Midbrain (tissue), 1 donor: ENCODE measurements around the gene CCDC124.
"Not testable (repeated sequence)": the region's sequence is repeated elsewhere in the genome, so short reads cannot be mapped to it uniquely, and the experiment has no call there.

Source experiments
- DNase-seq: peaks from one replicate; lab custom pipeline; 2025; lab: John Stamatoyannopoulos, UW

The CCDC124 gene

DNA sequence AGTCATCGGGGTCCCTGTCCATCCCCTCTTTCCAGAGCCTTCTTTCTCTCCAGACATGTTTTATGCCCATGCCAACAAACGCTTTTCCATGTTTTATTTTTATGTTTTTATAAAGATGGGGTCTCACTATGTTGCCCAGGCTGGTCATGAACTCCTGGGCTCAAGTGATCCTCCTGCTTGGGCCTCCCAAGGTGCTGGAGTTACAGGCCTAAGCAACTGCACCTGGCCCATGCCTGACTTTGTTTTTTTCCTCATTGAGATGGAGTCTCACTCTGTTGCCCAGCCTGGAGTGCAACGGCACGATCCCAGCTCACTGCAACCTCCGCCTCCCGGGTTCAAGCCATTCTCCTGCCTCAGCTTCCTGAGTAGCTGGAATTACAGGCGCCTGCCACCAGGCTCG, 53.8 kb downstream of the CCDC124 start:
- not testable (repeated sequence) for DNase-seq

- no peak for DNase-seq
Measured at GRCh38 chr19:17988161-17988560, 55.3 kb downstream of the CCDC124 start.

GRCh38 chr19:17989425-17990094, 56.7 kb downstream of the CCDC124 start:
- no peak for DNase-seq

- DNase-seq, result no peak
Measured at GRCh38 chr19:17993076-17993813, 60.4 kb downstream of the CCDC124 start.
